ENCODE results near the gene GDA. TPM values are rescaled to one million over a fixed set of nuclear protein-coding genes. Genes with fewer than 3 reads are reported as not detected.

The GDA gene
- total and polyA plus RNA-seq, 9 of the 15 experiments (the other 6 are each of a cell fraction or from before 2014, with no cell fraction given): 4.5 to 18.0 (median 12.7) TPM

DNA sequence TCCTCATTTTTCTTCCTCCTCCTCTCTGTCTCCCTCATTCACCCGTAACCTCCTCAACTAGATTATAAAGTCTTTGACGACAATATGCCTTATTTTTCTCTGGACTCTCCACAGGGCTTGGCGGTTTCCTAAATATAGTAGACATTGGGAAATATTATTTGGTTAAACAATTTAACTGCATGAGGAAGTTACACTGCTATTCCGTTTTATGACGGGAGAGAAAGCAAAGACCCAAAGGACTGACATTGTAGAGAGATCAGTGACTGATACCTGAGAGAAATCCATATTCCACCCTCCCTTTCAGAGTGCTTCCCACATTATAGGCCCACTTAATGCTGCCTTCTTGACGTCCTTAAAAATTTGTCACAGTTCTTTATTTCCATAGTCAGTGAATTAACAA, 51.2 kb downstream of the GDA start (continued):
- TF ChIP-seq, protein P1, sequence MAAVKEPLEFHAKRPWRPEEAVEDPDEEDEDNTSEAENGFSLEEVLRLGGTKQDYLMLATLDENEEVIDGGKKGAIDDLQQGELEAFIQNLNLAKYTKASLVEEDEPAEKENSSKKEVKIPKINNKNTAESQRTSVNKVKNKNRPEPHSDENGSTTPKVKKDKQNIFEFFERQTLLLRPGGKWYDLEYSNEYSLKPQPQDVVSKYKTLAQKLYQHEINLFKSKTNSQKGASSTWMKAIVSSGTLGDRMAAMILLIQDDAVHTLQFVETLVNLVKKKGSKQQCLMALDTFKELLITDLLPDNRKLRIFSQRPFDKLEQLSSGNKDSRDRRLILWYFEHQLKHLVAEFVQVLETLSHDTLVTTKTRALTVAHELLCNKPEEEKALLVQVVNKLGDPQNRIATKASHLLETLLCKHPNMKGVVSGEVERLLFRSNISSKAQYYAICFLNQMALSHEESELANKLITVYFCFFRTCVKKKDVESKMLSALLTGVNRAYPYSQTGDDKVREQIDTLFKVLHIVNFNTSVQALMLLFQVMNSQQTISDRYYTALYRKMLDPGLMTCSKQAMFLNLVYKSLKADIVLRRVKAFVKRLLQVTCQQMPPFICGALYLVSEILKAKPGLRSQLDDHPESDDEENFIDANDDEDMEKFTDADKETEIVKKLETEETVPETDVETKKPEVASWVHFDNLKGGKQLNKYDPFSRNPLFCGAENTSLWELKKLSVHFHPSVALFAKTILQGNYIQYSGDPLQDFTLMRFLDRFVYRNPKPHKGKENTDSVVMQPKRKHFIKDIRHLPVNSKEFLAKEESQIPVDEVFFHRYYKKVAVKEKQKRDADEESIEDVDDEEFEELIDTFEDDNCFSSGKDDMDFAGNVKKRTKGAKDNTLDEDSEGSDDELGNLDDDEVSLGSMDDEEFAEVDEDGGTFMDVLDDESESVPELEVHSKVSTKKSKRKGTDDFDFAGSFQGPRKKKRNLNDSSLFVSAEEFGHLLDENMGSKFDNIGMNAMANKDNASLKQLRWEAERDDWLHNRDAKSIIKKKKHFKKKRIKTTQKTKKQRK (IDR thresholded peaks at IDR 0.05; ENCODE audit: borderline replicate concordance, low read depth, low read length): no peak
- TF ChIP-seq HDAC1 (IDR thresholded peaks at IDR 0.05) (no peak), SMAD4 (CRISPR knock-in tag; conservative IDR thresholded peaks at IDR 0.05) (no peak)

DNA sequence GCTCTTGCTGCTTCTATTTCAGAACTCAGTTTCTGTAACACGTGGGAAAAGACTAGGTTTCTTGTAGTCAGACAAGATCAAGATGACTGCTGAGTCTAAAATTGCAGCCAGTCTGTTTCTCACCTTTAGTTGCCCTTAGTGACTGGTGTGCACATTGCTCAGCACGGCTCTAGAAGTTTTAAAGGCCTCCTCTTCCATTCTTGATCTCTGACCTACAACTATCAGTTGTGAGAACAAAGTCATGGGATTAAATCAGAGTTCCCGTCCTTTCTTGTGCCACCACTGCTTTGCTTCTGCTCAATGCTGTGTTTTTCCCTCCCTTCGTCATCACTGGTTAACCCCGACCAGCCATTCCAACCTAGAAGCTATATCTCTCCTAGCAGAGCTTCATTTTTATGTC, 52.8 kb downstream of the GDA start:
- Histone ChIP-seq H2AFZ (ENCODE audit: low read depth, low read length) (no peak overlapping the region), H4K20me1 (replicated peaks; ENCODE audit: control insufficient read depth, insufficient read depth, low read length) (no peaks in the 10 kb centered on the region), H3K4me2 (ENCODE audit: insufficient read depth, low read length) (no peak overlapping the region), H3K4me1 (replicated peaks in 1 of 2; ENCODE audit: control insufficient read depth in 2 of 2, insufficient read depth in 2 of 2, low read length in 2 of 2) (no peaks in the 10 kb centered on the region), H3K9me1 (ENCODE audit: control insufficient read depth, insufficient read depth, low read length) (no peaks in the 10 kb centered on the region), H3K4me3 (no peak overlapping the region), H3K36me3 (ENCODE audit: control insufficient read depth, insufficient read depth, low read length) (peaks cover 28% of the 10 kb centered on the region; the same call in 2 of the 3 replicates), H3K27me3 (ENCODE audit: control insufficient read depth in 2 of 2, insufficient read depth in 2 of 2, low read length in 2 of 2) (no peaks in the 10 kb centered on the region), H3K9me3 (replicated peaks; ENCODE audit: control insufficient read depth, insufficient read depth, low read depth, low read length) (no peaks in the 10 kb centered on the region), H3K9ac (ENCODE audit: insufficient read depth in 1 of 2, low read depth in 2 of 2, low read length in 2 of 2) (no peak overlapping the region), H3K27ac (ENCODE audit: extremely low read depth, low read depth, low read length) (no peak overlapping the region), H3K79me2 (ENCODE audit: control insufficient read depth, insufficient read depth, low read length) (no peaks in the 10 kb centered on the region)
- DNase-seq (ENCODE audit: extremely low read depth in 1 of 4, low spot score in 3 of 4) (no peak), ATAC-seq (no peak), FAIRE-seq (no peak)
- intact Hi-C loops (cut with micrococcal nuclease): loop anchor here (5.0 kb wide), 1 partner anchor 165 kb away; no protein-coding TSS in a partner anchor
- in situ Hi-C loops (cut with MboI): no loop called here
- POLR2A ChIA-PET: interaction anchor here (0.9 kb wide), 1 partner anchor 474 kb away, joined by 4 read pairs; no protein-coding TSS in a partner anchor
- BruUV-seq (replicated peaks): no TSS peak
- CTCF ChIA-PET (ENCODE audit: low intra/inter-chr PET ratio): no interaction called here
- WGBS (ENCODE audit: insufficient coverage, low coverage, missing lambda C conversion rate): 28% methylated on average over 3 of the region's 5 CpGs
- no peak for TF ChIP-seq PYGO2 (tag; IDR thresholded peaks at IDR 0.05)
- TF ChIP-seq WHSC1 (IDR thresholded peaks at IDR 0.05; ENCODE audit: low read length): no peak
- TF ChIP-seq NBN (IDR thresholded peaks at IDR 0.05; ENCODE audit: low read depth): no peak
- TF ChIP-seq, protein P2, sequence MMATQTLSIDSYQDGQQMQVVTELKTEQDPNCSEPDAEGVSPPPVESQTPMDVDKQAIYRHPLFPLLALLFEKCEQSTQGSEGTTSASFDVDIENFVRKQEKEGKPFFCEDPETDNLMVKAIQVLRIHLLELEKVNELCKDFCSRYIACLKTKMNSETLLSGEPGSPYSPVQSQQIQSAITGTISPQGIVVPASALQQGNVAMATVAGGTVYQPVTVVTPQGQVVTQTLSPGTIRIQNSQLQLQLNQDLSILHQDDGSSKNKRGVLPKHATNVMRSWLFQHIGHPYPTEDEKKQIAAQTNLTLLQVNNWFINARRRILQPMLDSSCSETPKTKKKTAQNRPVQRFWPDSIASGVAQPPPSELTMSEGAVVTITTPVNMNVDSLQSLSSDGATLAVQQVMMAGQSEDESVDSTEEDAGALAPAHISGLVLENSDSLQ (IDR thresholded peaks at IDR 0.05): no peak
- TF ChIP-seq, protein P3, sequence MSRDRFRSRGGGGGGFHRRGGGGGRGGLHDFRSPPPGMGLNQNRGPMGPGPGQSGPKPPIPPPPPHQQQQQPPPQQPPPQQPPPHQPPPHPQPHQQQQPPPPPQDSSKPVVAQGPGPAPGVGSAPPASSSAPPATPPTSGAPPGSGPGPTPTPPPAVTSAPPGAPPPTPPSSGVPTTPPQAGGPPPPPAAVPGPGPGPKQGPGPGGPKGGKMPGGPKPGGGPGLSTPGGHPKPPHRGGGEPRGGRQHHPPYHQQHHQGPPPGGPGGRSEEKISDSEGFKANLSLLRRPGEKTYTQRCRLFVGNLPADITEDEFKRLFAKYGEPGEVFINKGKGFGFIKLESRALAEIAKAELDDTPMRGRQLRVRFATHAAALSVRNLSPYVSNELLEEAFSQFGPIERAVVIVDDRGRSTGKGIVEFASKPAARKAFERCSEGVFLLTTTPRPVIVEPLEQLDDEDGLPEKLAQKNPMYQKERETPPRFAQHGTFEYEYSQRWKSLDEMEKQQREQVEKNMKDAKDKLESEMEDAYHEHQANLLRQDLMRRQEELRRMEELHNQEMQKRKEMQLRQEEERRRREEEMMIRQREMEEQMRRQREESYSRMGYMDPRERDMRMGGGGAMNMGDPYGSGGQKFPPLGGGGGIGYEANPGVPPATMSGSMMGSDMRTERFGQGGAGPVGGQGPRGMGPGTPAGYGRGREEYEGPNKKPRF (IDR thresholded peaks at IDR 0.05; ENCODE audit: low read depth, low read length): no peak
- no peak for TF ChIP-seq ZNF436 (CRISPR knock-in tag; IDR thresholded peaks at IDR 0.05)
- TF ChIP-seq XRCC5 (IDR thresholded peaks at IDR 0.05; ENCODE audit: low read depth, low read length): no peak
- TF ChIP-seq ZNF274 (IDR thresholded peaks at IDR 0.05; ENCODE audit: borderline replicate concordance, low read depth, low read length): no peak
